K562 (cell line): Measurements from ENCODE around the gene NRM. TPM values are rescaled to one million over a fixed set of nuclear protein-coding genes. Genes with fewer than 3 reads are reported as not detected.

ENCODE experiments used
- BHLHE40 ChIP-seq: IDR thresholded peaks from 2 replicates; pipeline ENCODE4 v1.6.1; 2011; ENCODE audit warnings: low read length, improper control_type of control experiment
- CXXC5 ChIP-seq: fragments of 250-450 bp; sonication (Bioruptor Pico); IDR thresholded peaks from 2 replicates; pipeline ENCODE4 v1.8.0; 2022; ENCODE audit warnings: inconsistent platforms, mild to moderate bottlenecking, moderate library complexity
- GTF2E2 ChIP-seq: fragments of 200-800 bp; sonication (Bioruptor generic); IDR thresholded peaks from 2 replicates; pipeline ENCODE4 v1.6.1; 2016; ENCODE audit warnings: missing genetic modification characterization, missing compliant biosample characterization
- HMG20A ChIP-seq: fragments of 450-650 bp; formaldehyde crosslinking; conservative IDR thresholded peaks from 2 replicates; pipeline ENCODE4 v1.4.0; 2020; ENCODE audit warnings: mild to moderate bottlenecking, mixed read lengths
- MYC ChIP-seq, 2 experiments: fragments of 250-450 bp in 1 of 2; sonication (Bioruptor Pico) in 1 of 2; IDR thresholded peaks; 2 replicates each; pipeline versions ENCODE4 v1.5.1 to v1.6.1; 2012 to 2021; ENCODE audit warnings: low read depth in 2 of 2, borderline replicate concordance in 1 of 2, improper control_type of control experiment in 1 of 2, low read length in 1 of 2, mild to moderate bottlenecking in 1 of 2, moderate library complexity in 1 of 2
- NR2C2 ChIP-seq, 2 experiments: fragments of 200-800 bp in 1 of 2; sonication (Bioruptor generic) in 1 of 2; sonication (generic) in 1 of 2; formaldehyde crosslinking in 1 of 2; IDR thresholded peaks; 2 replicates each; pipeline versions ENCODE4 v1.6.1 to v1.8.0; 2016 to 2022; ENCODE audit warnings: mild to moderate bottlenecking in 1 of 2, missing compliant biosample characterization in 1 of 2, missing genetic modification characterization in 1 of 2, missing genetic modification reagents in 1 of 2
- PRMT5 ChIP-seq: sonication (generic); formaldehyde crosslinking; IDR thresholded peaks from 2 replicates; pipeline ENCODE4 v1.5.0; 2020; ENCODE audit warnings: missing genetic modification reagents
- SNRNP70 ChIP-seq: fragments of 200-400 bp; formaldehyde crosslinking; optimal IDR thresholded peaks from 2 replicates; pipeline ENCODE3; 2017; ENCODE audit warnings: low read depth, low read length
- TBL1XR1 ChIP-seq, 2 experiments: IDR thresholded peaks; 2 replicates each; pipeline ENCODE4 v1.6.1; 2012; ENCODE audit warnings: improper control_type of control experiment in 2 of 2, low read length in 2 of 2, mild to moderate bottlenecking in 1 of 2
- TCF7L2 ChIP-seq: fragments of 150-350 bp; IDR thresholded peaks from 2 replicates; pipeline ENCODE4 v1.6.1; 2016; ENCODE audit warnings: low read depth, mild to moderate bottlenecking, low read length, moderate library complexity
- TEAD1 ChIP-seq, 2 experiments: fragments of 450-650 bp in 1 of 2; sonication (generic) in 1 of 2; formaldehyde crosslinking; IDR thresholded peaks; 2 replicates each; pipeline versions ENCODE4 v1.4.0 to v1.8.0; 2020 to 2022; ENCODE audit warnings: mild to moderate bottlenecking in 2 of 2, missing genetic modification reagents in 1 of 2
- TRIM24 ChIP-seq, 2 experiments: fragments of 450-650 bp; IDR thresholded peaks; 2 replicates each; pipeline ENCODE4 v1.6.1; 2016
- ZBTB1 ChIP-seq: sonication (generic); formaldehyde crosslinking; IDR thresholded peaks from 2 replicates; pipeline ENCODE4 v1.8.1; 2023; ENCODE audit warnings: missing genetic modification reagents, low read depth, mild to moderate bottlenecking, borderline replicate concordance
- ZBTB7A ChIP-seq: IDR thresholded peaks from 2 replicates; pipeline ENCODE4 v1.6.1; 2011; ENCODE audit warnings: low read depth, mild to moderate bottlenecking, low read length, moderate library complexity, borderline replicate concordance; ENCODE audit not compliant: control insufficient read depth
- ZC3H4 ChIP-seq: sonication (generic); formaldehyde crosslinking; IDR thresholded peaks from 2 replicates; pipeline ENCODE4 v1.9.0; 2021; ENCODE audit warnings: missing genetic modification reagents, borderline replicate concordance
- ZNF124 ChIP-seq: sonication (generic); formaldehyde crosslinking; IDR thresholded peaks from 2 replicates; pipeline ENCODE4 v1.8.1; 2022; ENCODE audit warnings: missing genetic modification reagents
- ZNF197 ChIP-seq: fragments of 200-800 bp; sonication (Bioruptor generic); IDR thresholded peaks from 2 replicates; pipeline ENCODE4 v1.6.1; 2016; ENCODE audit warnings: low read depth, missing genetic modification characterization, missing compliant biosample characterization
- ZNF431 ChIP-seq: sonication (generic); formaldehyde crosslinking; IDR thresholded peaks from 2 replicates; pipeline ENCODE4 v1.8.0; 2022; ENCODE audit warnings: mild to moderate bottlenecking, missing genetic modification reagents
- ZNF436 ChIP-seq: fragments of 250-450, 450-650 bp; sonication (Bioruptor Pico); formaldehyde crosslinking; IDR thresholded peaks from 2 replicates; pipeline ENCODE4 v1.7.0; 2020; ENCODE audit warnings: mild to moderate bottlenecking
- ZNF699 ChIP-seq: fragments of 250-450 bp; sonication (Bioruptor Pico); IDR thresholded peaks from 2 replicates; pipeline ENCODE4 v1.8.0; 2021; ENCODE audit warnings: mild to moderate bottlenecking, moderate library complexity; ENCODE audit not compliant: insufficient replicate concordance
- polyA plus RNA-seq, 8 experiments: library from polyadenylated mRNA; depleted of rRNA in 4 of 8; stranded (reverse) in 5 of 8; unstranded in 3 of 8; fragments of >200 nt; fragmentation: Nextera tagmentation in 2 of 8; fragmentation: Illumina TruSeq in 1 of 8; extraction: Ambion mirVana in 2 of 8; extraction: Trizol in 1 of 8; gene quantifications; 2 replicates each; pipeline versions ENCODE4 v1.2.1 to v1.2.3, GENCODE V29; 2011 to 2014; ENCODE audit warnings: inconsistent platforms in 1 of 8, missing spikeins in 1 of 8
- total RNA-seq, 7 experiments: library from RNA; depleted of rRNA in 6 of 7; stranded (reverse); fragments of >200 nt in 6 of 7; fragmentation: Illumina TruSeq in 2 of 7; extraction: Trizol in 2 of 7; gene quantifications; 2 replicates each; pipeline versions ENCODE4 v1.2.1 to v1.2.3, GENCODE V29; 2011 to 2021; ENCODE audit warnings: low replicate concordance in 1 of 7
- TF ChIP-seq, protein P1 (sequence below), 2 experiments: fragments of 450-650 bp; IDR thresholded peaks; 2 replicates each; pipeline ENCODE4 v1.6.1; 2018; ENCODE audit warnings: mild to moderate bottlenecking in 2 of 2, low read depth in 1 of 2; ENCODE audit not compliant: partially characterized antibody in 2 of 2
- TF ChIP-seq, protein P2 (sequence below): fragments of 250-450 bp; sonication (Bioruptor Pico); IDR thresholded peaks from 2 replicates; pipeline ENCODE4 v1.4.0; 2020; ENCODE audit warnings: mild to moderate bottlenecking

NRM gene
- total and polyA plus RNA-seq, 9 of the 15 experiments (the other 6 are each of a cell fraction or from before 2014, with no cell fraction given) = 9.7 to 58.2 (median 18.1) TPM

DNA sequence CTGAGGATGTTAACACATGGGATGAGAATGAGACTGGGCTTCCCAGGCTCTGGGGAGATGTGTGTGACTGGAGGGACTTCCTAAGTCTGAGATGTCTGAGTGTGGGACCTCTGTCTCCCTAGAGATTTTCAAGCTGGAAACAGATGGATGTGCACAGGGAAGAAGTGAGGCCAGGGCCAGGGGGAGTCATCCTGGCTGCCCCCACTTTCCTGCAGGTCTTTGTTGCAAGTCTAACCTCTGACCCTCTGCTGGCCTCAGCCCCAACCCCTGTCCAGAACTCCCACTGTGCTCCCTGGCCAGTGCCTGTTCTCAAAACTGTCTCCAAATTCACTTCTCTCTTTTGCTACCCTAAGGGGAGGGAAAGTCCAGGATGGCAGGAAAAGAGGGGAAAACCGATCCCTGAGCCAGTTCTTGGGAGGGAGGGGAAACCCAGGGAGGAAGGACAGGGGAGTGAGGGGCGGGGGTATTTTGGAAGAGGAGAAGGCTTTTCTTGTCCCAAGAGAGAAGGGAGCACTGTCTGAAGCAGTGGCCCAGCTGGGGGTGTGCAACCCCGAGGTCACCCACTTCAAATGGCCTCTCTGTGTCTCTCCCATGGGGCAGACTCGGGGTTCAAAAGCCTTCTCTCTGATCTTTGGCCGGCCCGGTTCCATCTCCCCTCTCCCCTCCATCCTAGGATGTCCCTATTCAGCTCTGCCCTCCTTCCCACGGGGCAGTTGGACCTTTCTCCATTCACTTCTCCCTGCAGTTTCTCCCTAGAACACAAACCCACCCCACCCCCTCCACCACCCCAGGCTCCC, 7.4 kb downstream of the NRM start (continued):
- no peak for TF ChIP-seq SNRNP70
- TF ChIP-seq GTF2E2 = no peak
- TF ChIP-seq ZNF436 (CRISPR knock-in tag) = no peak
- TF ChIP-seq, protein P1, sequence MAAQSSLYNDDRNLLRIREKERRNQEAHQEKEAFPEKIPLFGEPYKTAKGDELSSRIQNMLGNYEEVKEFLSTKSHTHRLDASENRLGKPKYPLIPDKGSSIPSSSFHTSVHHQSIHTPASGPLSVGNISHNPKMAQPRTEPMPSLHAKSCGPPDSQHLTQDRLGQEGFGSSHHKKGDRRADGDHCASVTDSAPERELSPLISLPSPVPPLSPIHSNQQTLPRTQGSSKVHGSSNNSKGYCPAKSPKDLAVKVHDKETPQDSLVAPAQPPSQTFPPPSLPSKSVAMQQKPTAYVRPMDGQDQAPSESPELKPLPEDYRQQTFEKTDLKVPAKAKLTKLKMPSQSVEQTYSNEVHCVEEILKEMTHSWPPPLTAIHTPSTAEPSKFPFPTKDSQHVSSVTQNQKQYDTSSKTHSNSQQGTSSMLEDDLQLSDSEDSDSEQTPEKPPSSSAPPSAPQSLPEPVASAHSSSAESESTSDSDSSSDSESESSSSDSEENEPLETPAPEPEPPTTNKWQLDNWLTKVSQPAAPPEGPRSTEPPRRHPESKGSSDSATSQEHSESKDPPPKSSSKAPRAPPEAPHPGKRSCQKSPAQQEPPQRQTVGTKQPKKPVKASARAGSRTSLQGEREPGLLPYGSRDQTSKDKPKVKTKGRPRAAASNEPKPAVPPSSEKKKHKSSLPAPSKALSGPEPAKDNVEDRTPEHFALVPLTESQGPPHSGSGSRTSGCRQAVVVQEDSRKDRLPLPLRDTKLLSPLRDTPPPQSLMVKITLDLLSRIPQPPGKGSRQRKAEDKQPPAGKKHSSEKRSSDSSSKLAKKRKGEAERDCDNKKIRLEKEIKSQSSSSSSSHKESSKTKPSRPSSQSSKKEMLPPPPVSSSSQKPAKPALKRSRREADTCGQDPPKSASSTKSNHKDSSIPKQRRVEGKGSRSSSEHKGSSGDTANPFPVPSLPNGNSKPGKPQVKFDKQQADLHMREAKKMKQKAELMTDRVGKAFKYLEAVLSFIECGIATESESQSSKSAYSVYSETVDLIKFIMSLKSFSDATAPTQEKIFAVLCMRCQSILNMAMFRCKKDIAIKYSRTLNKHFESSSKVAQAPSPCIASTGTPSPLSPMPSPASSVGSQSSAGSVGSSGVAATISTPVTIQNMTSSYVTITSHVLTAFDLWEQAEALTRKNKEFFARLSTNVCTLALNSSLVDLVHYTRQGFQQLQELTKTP (IDR thresholded peaks at IDR 0.05; ENCODE audit: low read depth in 1 of 2, partially characterized antibody in 2 of 2) = peak in 1 of 2 experiments; percentile 19
- TF ChIP-seq ZBTB7A = 0 out of 2 replicates have a peak, but pooled peaks have one; percentile 18
- TF ChIP-seq ZNF431 (CRISPR knock-in tag) = no peak
- no peak for TF ChIP-seq BHLHE40
- TF ChIP-seq CXXC5 (CRISPR knock-in tag) = no peak
- no peak for TF ChIP-seq TCF7L2
- TF ChIP-seq HMG20A = no peak
- TF ChIP-seq TRIM24 (IDR thresholded peaks at IDR 0.05) = no peak
- TF ChIP-seq ZNF699 (CRISPR knock-in tag) = no peak
- TF ChIP-seq, protein P2, sequence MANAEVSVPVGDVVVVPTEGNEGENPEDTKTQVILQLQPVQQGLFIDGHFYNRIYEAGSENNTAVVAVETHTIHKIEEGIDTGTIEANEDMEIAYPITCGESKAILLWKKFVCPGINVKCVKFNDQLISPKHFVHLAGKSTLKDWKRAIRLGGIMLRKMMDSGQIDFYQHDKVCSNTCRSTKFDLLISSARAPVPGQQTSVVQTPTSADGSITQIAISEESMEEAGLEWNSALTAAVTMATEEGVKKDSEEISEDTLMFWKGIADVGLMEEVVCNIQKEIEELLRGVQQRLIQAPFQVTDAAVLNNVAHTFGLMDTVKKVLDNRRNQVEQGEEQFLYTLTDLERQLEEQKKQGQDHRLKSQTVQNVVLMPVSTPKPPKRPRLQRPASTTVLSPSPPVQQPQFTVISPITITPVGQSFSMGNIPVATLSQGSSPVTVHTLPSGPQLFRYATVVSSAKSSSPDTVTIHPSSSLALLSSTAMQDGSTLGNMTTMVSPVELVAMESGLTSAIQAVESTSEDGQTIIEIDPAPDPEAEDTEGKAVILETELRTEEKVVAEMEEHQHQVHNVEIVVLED = no peak
- TF ChIP-seq ZC3H4 (CRISPR knock-in tag) = 0 out of 2 replicates have a peak, but pooled peaks have one; percentile 44
- TF ChIP-seq ZBTB1 = no peak
- no peak for TF ChIP-seq TBL1XR1 (IDR thresholded peaks at IDR 0.05; ENCODE audit: low read length in 2 of 2)
- 0 out of 4 replicates have a peak, but pooled peaks of 1 of the 2 experiments have one; percentile 59 for TF ChIP-seq TEAD1 (CRISPR knock-in tag; IDR thresholded peaks at IDR 0.05)
- no peak for TF ChIP-seq PRMT5 (CRISPR knock-in tag)
- no peak for TF ChIP-seq MYC (IDR thresholded peaks at IDR 0.05; ENCODE audit: low read depth, low read length)
- no peak for TF ChIP-seq MYC (CRISPR knock-in tag; IDR thresholded peaks at IDR 0.05; ENCODE audit: borderline replicate concordance, low read depth)
- TF ChIP-seq ZNF124 (CRISPR knock-in tag) = no peak
- no peak for TF ChIP-seq NR2C2 (CRISPR knock-in tag; IDR thresholded peaks at IDR 0.05)
- peak; percentile 74; the same call in 1 of the 2 replicates for TF ChIP-seq NR2C2 (tag; IDR thresholded peaks at IDR 0.05)
- no peak for TF ChIP-seq ZNF197 (CRISPR knock-in tag)
